ENCODE results near the gene TTC28. TPM values are rescaled to one million over a fixed set of nuclear protein-coding genes. Genes with fewer than 3 reads are reported as not detected.
"Not testable (repeated sequence)": the region's sequence is repeated elsewhere in the genome, so short reads cannot be mapped to it uniquely, and the experiment has no call there.

TTC28 gene
- total RNA-seq, 4 donors from 2014 or later, result 10.2 to 23.8 (median 13.4) TPM

DNA sequence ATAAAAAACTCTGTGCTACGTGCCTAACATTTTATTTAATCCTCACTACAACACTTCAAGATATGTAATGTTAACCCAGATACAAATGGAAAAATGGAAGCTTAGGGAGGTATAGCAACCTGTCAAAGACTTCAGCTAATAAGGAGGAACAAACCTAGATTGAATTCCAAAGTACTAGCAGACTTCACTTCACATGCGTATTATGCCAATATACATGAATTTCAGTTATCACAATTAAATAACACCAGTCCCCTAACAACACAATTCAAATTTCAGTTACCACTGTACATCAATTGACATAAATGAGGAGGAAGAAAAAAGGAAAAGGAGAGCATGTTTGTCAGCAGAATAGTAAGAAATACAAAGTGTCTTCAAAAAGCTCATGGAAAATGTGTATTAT is 60.4 kb downstream of the TTC28 start:
- no peak for DNase-seq (ENCODE audit: low spot score in 2 of 2)
- intact Hi-C loops (cut with DNase I; ENCODE audit: low total_unique reads), result no loop called here
- 95 to 99% methylated on average over 2 of the region's 2 CpGs for WGBS, 2 donors
- no peak for TF ChIP-seq POLR2A (IDR thresholded peaks at IDR 0.05)
- TF ChIP-seq, protein P1, sequence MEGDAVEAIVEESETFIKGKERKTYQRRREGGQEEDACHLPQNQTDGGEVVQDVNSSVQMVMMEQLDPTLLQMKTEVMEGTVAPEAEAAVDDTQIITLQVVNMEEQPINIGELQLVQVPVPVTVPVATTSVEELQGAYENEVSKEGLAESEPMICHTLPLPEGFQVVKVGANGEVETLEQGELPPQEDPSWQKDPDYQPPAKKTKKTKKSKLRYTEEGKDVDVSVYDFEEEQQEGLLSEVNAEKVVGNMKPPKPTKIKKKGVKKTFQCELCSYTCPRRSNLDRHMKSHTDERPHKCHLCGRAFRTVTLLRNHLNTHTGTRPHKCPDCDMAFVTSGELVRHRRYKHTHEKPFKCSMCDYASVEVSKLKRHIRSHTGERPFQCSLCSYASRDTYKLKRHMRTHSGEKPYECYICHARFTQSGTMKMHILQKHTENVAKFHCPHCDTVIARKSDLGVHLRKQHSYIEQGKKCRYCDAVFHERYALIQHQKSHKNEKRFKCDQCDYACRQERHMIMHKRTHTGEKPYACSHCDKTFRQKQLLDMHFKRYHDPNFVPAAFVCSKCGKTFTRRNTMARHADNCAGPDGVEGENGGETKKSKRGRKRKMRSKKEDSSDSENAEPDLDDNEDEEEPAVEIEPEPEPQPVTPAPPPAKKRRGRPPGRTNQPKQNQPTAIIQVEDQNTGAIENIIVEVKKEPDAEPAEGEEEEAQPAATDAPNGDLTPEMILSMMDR (IDR thresholded peaks at IDR 0.05), result no peak
- H3K4me3 ChIP-seq (ENCODE audit: low read depth, poor library complexity, severe bottlenecking), result no peak overlapping the region

DNA sequence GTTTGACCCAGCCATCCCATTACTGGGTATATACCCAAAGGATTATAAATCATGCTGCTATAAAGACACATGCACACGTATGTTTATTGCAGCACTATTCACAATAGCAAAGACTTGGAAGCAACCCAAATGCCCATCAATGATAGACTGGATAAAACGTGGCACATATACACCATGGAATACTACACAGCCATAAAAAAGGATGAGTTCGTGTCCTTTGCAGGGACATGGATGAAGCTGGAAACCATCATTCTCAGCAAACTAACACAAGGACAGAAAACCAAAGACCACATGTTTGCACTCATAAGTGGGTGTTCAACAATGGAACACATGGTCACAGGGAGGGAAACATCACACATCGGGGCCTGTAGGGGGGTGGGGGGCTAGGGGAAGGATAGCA is 64.2 kb downstream of the TTC28 start:
- H3K4me3 ChIP-seq (ENCODE audit: low read depth, poor library complexity, severe bottlenecking); DNase-seq (ENCODE audit: low spot score in 2 of 2); intact Hi-C loops (cut with DNase I; ENCODE audit: low total_unique reads): not testable (repeated sequence)
- 89 to 93% methylated on average over 4 of the region's 4 CpGs for WGBS, 2 donors

DNA sequence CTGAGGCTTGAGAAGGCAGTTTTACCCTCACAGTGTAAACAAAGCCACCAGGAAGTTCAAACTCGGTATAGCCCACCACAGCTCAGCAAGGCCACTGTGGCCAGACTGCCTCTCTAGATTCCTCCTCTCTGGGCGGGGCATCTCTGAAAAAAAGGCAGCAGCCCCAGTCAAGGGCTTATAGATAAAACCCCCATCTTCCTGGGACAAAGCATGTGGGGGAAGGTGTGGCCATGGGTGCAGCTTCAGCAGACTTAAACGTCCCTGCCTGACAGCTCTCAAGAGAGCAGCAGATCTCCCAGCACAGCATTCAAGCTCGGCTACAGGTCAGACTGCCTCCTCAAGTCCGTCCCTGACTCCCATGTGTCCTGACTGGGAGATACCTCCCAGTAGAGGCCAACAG is 69.7 kb downstream of the TTC28 start:
- intact Hi-C loops (cut with DNase I; ENCODE audit: low total_unique reads), result no loop called here
- WGBS, 2 donors, result 94 to 96% methylated on average over 5 of the region's 5 CpGs
- H3K4me3 ChIP-seq (ENCODE audit: low read depth, poor library complexity, severe bottlenecking), result no peak overlapping the region
- DNase-seq (ENCODE audit: low spot score in 2 of 2), result no peak
- TF ChIP-seq POLR2A (IDR thresholded peaks at IDR 0.05), result no peak
- TF ChIP-seq, protein P1 (IDR thresholded peaks at IDR 0.05), result no peak

DNA sequence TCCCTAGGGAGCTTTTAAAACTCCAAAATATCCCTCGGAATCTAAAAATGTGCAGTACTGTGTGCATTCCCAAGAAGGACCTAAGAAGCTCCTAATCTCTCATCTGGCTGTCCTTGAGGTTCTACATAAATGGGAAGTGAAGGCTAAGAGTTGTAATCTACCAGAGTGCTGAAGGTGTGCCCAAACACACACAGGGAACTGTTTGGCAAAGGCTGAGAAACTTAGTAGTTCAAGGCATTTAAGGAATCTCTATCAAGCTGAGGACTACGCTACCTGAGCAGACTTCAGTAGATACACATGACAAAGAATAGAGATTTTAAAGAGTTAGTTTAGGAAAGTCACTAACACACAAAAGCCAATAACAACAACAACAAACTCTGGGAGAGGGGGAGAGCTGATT is 71.1 kb downstream of the TTC28 start:
- DNase-seq (ENCODE audit: low spot score in 2 of 2), result no peak
- TF ChIP-seq POLR2A (IDR thresholded peaks at IDR 0.05), result no peak
- TF ChIP-seq, protein P1 (IDR thresholded peaks at IDR 0.05), result no peak
- no peak overlapping the region for H3K4me3 ChIP-seq (ENCODE audit: low read depth, poor library complexity, severe bottlenecking)
- intact Hi-C loops (cut with DNase I; ENCODE audit: low total_unique reads), result no loop called here
- 77 to 83% methylated on average over 2 of the region's 2 CpGs for WGBS, 2 donors

DNA sequence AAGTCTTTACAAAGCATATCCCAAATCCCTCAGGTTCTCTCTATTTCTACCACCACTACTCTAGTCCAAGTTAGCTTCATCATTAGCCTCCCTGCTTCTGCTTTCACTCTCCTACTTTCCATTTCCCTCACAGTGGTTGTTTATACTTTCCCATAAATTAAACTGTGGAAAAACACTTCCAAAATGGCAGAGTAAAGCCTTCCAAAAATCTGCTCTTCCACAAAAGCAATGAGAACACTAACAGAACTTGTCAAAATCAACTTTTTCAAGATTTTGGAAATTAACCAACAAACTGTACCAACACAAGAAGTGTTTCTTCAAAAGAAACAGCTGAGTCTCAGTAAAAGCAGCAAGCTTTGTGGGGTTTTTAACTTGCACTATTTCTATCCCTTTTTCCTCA is 71.8 kb downstream of the TTC28 start:
- intact Hi-C loops (cut with DNase I; ENCODE audit: low total_unique reads), result no loop called here

DNA sequence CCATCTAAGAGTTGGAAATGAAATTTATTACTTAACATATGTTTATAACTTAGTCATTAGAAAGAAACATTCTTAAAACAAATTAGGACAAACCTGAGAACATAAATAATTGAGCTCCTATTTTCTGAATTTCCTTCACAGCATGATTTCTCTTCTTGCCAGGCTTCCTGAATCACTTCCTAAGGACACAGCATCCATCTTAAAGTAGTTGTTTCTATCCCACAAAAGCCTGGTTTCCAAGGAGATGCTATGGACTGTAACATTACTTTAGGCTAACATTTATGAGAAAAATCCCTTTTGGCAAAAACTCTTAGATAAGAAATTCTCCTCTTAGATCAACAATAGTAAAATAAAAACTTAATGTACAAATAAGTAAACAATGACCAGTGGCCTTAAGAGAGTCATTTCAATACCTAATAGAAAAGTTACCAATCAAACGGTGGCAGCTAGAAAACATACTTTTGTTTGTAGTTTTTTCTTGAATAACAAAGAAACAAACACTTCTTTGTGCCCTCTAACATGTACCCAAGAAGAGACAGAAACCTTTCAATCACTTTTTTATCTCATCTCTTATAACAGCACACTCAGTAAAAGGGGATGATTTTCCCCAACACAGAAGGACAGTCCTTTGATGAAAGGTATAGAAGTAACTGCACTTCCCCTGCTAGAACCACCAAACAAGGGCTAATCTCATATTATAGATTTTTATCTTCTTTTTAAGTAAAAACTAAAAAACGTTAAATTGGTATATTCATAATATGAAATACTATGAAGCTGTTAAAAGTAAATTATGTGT is 74.5 kb downstream of the TTC28 start:
- DNase-seq (ENCODE audit: low spot score in 2 of 2), result no peak

More for the DNA sequence above, 71.8 kb downstream of the TTC28 start:
- TF ChIP-seq, protein P1 (IDR thresholded peaks at IDR 0.05), result no peak
- no peak for TF ChIP-seq POLR2A (IDR thresholded peaks at IDR 0.05)
- no peak overlapping the region for H3K4me3 ChIP-seq (ENCODE audit: low read depth, poor library complexity, severe bottlenecking)
- no peak for DNase-seq (ENCODE audit: low spot score in 2 of 2)

More for the DNA sequence above, 74.5 kb downstream of the TTC28 start:
- TF ChIP-seq, protein P1 (IDR thresholded peaks at IDR 0.05), result no peak
- TF ChIP-seq POLR2A (IDR thresholded peaks at IDR 0.05), result no peak
- no peak overlapping the region for H3K4me3 ChIP-seq (ENCODE audit: low read depth, poor library complexity, severe bottlenecking)
- 65 to 83% methylated on average over 2 of the region's 2 CpGs for WGBS, 2 donors
- intact Hi-C loops (cut with DNase I; ENCODE audit: low total_unique reads), result loop anchor here (5.0 kb wide), 1 partner anchor 227 kb away; no protein-coding TSS in a partner anchor

Data from lower leg skin (tissue), 4 donors.